HG03442 (cell line): Measurements from ENCODE around the gene SAMMSON.
A peak's percentile ranks its signal among the peaks of the same experiment; 100 is the strongest.

Experiments used
- ATAC-seq: cut with Tn5 transposase; IDR thresholded peaks from one replicate; pipeline ENCODE4 v1.9.1; 2021; ENCODE audit warnings: mild to moderate bottlenecking, moderate library complexity; ENCODE audit not compliant: unreplicated experiment

Gene SAMMSON

GRCh38 chr3:69999140-70000027 is at the start of gene SAMMSON:
Gene SAMMSON, plus strand, starts transcription at chr3:69999733.
- ATAC-seq: no peak

GRCh38 chr3:69951616-69952015 is 47.9 kb upstream of the SAMMSON start:
- ATAC-seq: no peak

DNA sequence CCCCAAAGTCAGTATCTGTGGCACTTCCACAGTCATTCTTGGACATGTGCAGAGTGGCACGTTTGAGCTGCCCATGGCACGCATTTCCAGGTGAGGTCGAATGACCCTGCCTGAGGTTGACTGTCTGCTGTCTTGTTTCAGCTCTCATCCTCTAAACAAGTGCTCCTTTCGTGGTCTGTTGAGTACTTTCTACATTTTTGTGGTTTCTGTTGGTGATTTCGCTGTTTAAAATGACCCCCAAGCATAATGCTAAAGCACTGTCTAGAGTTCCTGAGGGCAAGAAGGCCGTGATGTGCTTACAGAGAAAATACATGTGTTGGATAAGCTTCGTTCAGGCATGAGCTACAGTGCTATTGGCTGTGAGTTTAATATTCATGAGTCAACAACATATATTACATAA is 40.0 kb upstream of the SAMMSON start:
- ATAC-seq: no peak

DNA sequence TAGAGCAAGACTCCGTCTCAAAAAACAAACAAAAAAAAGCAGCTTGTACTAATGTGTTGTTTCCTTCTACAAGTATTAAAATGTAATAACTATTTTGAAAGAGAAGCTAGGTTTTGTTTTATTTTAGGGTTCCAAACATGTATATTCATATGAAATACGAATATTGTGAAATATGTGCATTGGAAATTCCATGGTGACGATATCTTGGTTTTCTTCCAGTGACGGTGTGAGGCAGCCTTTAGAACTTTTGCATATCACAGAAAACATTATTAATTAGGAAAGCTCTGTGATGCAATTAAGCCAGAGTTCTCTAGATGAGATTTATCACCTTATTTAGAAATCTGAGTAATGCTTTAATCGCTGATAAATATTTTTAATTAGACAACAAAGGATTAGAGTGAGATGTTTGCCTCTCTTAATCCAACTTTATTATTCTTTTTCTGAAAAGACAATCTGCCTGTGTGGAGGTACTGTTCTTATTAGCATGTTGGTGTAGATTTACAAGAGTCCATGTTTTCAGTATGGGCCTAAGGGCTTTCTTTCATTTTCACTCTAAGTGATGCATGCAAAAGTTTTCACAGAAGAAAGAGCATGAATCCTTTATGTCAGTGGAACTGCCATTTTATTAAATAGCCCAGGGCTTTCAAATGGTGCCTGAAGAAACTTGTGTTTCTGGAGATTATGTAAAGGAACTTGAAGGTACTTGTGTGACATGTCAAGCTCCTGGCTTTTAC is 37.7 kb upstream of the SAMMSON start:
- no peak for ATAC-seq

DNA sequence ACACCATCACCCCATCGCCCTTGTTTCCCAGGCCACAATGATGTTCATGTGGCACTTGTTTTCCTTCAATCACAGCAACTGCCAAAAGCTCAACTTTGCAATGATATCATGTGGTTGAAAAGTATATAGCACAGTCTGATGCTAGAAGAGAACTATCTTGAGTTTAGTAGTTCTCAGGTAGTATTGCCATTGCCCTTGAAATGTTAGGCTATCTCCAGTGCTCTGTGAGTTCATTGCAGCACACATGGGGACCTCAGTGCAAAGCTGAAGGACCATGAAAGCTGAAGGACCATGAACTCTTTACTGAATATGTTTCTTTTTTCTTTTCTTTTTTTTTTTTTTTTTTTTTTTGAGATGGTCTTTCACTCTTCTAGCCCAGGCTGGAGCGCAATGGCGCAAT is 35.9 kb upstream of the SAMMSON start:
- no peak for ATAC-seq

DNA sequence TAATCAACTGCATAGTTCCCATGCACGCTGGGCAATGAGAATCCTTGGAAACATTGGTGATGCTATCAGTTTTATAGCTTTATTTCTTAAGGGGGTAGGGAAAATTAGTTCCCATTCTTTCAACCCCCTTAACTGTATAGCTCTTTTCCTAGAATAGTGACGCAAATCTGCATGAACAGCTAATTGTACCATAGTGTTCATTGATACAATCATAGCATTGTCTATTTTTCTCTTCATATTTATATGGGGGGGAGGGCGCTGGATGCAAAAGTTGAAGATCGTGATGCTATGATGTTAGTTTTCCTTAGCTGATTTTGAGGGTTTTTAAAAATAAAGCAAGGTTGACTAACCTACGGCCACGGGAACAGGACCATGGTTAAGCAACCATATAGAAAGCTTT is 32.4 kb upstream of the SAMMSON start:
- no peak for ATAC-seq

GRCh38 chr3:69970827-69971226 is 28.7 kb upstream of the SAMMSON start:
- ATAC-seq: no peak

DNA sequence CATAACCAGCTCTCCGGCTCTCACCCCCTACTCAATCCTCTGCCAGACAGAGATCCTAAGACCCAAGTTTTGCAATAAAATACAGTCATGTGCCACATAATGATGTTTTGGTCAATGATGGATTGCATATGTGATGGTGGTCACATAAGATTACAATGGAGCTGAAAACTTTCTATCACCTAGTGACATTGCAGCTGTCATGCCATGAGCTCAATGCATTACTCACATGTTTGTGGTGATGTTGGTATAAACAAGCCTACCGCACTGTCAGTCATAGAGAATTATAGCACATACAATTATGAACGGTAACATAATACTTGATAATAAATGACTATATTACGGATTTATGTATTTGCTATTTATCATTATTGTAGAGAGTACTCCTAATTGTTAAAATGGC is 26.9 kb upstream of the SAMMSON start:
- no peak for ATAC-seq

GRCh38 chr3:69976021-69976420 is 23.5 kb upstream of the SAMMSON start:
- no peak for ATAC-seq

DNA sequence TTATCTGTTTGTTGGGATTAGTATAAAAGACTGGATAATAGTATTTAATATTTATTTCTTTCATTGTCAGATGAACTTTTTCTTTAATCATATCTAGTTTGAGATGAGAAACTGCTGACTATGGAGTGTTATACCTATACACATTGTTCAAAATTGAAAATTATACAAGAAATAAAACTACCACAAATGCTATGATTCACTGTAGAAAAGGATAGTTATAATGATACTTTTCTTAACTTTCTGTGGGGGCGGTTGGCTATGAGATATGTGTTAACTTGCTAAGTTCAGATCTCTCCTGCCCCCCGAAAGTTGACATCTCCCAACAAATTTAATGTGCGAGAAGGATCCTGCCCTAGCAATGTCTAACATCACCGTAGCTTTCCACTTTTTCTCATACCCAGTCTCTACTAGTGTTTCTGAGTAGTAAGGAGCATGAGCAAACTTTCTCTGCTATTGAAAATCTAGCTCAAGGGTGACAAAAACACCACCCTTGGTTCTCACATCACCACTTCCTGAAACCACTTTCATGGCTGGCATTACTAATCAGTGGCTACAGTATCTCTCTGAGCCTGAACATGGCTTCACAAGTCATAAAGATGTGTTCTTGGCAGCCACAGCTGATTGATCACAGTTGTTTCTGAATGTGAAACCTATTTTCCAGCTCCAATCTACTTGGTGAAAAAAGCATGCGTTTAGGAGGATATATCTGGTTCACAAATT is 15.8 kb upstream of the SAMMSON start:
- ATAC-seq: no peak

DNA sequence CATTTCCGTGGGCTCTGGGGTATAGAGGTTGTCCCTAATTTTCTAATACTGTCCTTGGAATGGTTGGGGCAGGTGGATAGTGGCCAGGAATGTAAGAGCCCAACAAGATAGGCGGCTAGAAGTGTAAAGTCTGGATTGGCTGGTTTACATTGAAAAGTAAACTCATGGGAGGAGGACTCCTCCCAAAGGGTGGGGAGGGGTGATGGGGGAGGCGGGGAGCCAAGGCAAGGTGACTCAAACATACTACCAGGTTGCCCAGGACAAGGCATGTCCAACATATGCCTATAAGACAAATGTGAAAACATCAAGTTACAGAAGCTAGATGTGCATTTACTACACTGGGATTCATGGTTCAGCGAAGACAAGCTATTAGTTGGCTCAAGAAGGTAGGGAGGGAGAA is 14.3 kb upstream of the SAMMSON start:
- no peak for ATAC-seq

GRCh38 chr3:69986419-69986818 is 13.1 kb upstream of the SAMMSON start:
- ATAC-seq: peak; percentile 87

DNA sequence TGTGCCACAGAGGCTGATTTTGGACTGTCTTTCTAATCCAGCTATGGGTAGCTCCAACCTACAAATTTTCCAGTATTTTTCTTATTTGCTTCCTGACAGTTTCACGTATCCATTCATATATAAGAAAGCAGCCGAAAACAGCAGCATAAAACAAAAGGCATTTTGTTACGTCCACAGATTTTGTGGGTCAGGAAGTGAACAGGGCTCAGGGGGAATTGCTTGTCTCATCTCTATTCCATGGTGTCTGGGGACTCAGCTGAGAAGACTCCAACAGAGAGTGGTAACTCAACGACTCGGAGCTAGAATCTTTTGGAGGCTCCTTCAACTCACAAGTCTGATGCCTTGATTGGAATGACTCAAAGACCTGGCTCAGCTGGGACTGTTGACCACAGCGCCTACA is 11.7 kb upstream of the SAMMSON start:
- no peak for ATAC-seq

DNA sequence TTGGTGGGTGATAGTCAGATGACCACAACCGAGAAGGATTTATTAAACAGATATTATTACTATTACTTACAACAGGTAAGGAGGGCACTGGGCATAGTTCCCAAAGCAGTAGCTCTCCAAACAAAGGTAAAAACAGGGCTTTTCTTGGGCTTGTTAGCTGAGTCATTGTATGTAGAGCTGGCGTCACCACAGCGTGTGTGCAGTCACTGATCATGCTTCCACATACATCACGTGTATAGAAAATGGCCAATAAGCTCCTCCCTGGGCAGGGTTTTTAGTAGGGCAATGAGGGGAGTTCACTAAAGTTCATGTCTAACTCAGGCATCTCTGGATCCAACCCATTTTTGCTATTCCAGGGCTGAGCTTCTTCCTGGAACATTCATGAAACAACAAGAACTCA is 5.8 kb upstream of the SAMMSON start:
- ATAC-seq: no peak

DNA sequence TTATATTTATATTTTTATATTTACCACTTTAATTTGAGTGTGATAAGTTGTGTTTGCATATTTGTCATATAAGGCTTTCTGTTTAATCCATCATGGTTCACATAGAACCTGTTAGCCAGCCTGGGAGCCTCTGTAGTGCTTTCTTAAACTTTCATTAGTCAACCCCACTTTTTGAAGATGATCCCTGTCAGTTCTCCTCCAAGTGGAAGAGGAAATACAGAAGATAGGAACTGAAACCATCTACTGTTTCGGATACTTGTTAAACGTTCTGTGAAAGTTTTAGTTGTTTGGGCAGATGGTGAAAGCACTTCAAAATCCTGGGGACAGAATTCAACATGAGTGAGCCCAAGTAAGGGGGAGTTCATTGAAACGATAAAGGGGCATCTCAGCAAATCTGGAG is 4.6 kb upstream of the SAMMSON start:
- ATAC-seq: no peak

DNA sequence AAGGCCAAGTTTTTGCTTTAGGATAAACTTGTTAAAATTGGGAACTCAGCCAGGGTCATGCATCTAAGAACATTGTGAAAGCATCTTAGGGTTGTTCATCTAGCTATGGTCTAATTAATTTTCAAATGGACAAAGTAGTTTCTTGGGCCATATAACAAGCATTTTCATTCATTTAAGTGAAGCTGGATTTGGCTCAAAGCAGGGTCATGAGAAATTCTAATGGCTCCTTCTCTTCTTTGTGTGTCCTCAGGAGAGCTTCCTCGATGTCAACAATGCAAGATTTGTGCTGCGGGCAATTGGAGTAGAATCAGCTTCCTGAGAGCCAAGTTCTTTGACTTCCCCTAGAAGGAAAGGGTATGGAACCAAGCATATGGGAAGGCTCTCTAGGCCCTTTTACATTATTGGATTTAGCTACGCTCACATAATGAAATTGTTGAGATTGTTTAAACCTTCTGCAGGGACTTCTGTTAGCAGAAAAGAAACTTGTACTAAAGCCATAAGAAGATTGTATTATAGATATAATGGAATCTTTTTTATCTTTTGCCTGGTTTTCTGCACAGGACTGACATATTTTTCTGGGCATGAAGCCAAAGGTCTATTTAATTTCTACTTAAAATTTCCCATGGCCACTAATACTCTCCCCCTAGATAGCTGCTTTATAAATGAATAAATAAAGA is 1.8 kb upstream of the SAMMSON start:
- ATAC-seq: no peak

DNA sequence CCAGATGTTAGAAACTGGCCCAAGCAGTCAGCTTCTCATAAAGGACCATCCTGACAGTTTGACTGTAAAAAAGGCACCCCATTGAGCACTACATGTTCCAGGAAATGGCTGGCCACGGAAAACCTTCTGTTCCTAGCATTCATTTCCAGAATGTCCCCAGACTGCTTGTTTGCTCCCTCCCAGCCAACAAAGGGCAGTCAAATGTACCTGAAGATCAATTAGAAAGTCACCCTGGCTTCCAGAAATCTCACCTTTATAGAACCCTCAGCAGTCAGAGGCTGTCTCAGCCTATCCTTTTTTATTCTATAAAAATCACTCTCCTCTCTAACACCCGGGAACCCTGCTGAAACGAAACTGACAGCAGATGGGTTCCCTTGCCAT is 784 bp upstream of the SAMMSON start:
- ATAC-seq: no peak

DNA sequence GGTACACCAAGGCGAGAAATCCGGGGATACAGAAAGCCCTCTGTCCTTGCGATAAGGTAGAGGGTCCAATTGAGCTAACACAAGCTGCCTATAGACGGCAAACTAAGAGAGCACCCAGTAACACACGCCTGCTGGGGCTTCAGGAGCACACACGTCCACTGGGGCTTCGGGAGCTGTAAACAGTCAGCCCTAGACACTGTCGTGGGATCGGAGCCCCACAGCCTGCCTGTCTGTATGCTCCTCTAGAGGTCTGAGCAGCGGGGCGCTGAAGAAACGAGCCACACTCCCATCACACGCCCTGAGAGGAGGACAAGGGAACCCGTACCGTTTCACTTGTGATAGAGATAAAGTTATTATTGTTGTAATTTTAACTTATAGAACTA is 486 bp downstream of the SAMMSON start:
- ATAC-seq: no peak

DNA sequence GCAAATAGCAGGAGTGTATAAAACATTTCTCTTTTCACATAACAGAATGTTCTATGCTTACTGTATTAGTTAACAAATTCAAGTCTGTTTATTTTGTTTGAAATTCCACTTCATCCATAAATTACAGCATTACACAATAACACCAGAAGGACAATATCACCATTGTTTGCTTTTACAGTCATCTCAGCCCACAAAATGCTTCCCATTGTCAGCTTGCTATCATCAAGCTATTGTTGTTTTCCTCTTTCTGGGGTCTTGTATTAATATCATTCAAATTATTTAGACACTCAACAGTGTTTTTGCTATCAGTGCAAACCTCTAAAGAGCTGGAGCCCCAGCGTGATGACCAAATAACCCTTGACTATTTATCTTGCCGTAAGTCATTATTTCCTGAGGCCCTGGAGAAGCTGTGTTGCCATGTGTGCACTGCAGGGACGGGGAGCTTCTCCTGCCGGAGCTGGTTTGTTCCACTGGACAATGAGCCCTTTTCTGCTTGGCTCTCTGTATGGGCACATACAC is 1.1 kb downstream of the SAMMSON start:
- ATAC-seq: no peak

DNA sequence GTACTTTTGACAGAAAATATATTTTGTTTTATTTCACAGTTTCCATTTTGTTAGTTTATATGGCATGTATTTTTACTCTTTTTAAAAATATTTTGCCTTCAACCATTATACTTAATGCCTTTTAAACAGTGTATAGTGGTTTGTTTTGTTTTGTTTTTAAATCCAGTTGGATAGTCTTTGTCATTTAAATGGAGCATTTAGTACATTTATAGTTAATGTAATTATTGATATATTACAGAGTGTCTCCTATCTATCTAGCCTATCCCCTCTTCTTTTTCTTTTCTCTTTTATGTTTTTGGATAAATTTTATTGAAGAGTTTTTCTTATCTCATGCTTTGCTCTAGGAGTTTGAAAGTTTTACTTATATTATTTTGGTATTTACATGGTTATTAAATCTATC is 3.6 kb downstream of the SAMMSON start:
- ATAC-seq: no peak

DNA sequence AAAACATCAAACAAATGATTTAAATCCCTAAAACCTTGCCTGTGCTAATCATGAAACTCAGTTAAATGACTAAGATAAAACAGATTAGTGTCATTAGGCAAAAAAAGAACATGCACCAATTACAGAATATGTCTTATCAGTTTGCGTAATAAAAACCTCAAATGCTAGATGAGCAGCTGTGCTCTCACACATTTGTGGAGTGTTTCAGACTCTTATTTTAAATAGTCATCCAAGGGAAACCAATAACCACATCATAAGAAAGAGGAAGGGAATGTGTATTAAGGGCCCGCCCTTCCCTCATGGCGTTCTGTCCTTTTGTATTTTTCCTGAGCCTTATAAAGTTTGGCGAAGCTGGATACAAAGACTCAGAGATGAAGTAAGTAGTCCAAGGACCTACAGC is 6.6 kb downstream of the SAMMSON start:
- ATAC-seq: no peak
